Ishikawa (cell line): ENCODE measurements around the gene CLSTN1.
A peak's percentile ranks its signal among the peaks of the same experiment; 100 is the strongest.

Experiments used
- CEBPB ChIP-seq: IDR thresholded peaks from 2 replicates; pipeline ENCODE4 v1.6.1; 2012
- CREB1 ChIP-seq: IDR thresholded peaks from 2 replicates; pipeline ENCODE4 v1.6.1; 2012; ENCODE audit warnings: low read depth
- EGR1 ChIP-seq: IDR thresholded peaks from 2 replicates; pipeline ENCODE4 v1.6.1; 2012
- EP300 ChIP-seq: IDR thresholded peaks from 2 replicates; pipeline ENCODE4 v1.6.1; 2012; ENCODE audit warnings: borderline replicate concordance
- FOXM1 ChIP-seq: IDR thresholded peaks from 2 replicates; pipeline ENCODE4 v1.6.1; 2012; ENCODE audit warnings: low read depth, borderline replicate concordance
- NFIC ChIP-seq: IDR thresholded peaks from 2 replicates; pipeline ENCODE4 v1.6.1; 2012
- RAD21 ChIP-seq: IDR thresholded peaks from 2 replicates; pipeline ENCODE4 v1.6.1; 2012; ENCODE audit warnings: low read depth
- TAF1 ChIP-seq: IDR thresholded peaks from 2 replicates; pipeline ENCODE4 v1.6.1; 2012; ENCODE audit warnings: low read depth, mild to moderate bottlenecking
- TCF12 ChIP-seq: IDR thresholded peaks from 2 replicates; pipeline ENCODE4 v1.6.1; 2012; ENCODE audit warnings: low read depth
- TEAD4 ChIP-seq: IDR thresholded peaks from 2 replicates; pipeline ENCODE4 v1.6.1; 2012
- YY1 ChIP-seq: IDR thresholded peaks from 2 replicates; pipeline ENCODE4 v1.6.1; 2012; ENCODE audit warnings: low read depth
- ZBTB7A ChIP-seq: IDR thresholded peaks from 2 replicates; pipeline ENCODE4 v1.6.1; 2012; ENCODE audit warnings: low read depth
- TF ChIP-seq, protein P1 (sequence below): IDR thresholded peaks from 2 replicates; pipeline ENCODE4 v1.6.1; 2012
- TF ChIP-seq, protein P2 (sequence below): IDR thresholded peaks from 2 replicates; pipeline ENCODE4 v1.6.1; 2012; ENCODE audit warnings: low read depth, mild to moderate bottlenecking
- TF ChIP-seq, protein P3 (sequence below): IDR thresholded peaks from 2 replicates; pipeline ENCODE4 v1.6.1; 2012

The CLSTN1 gene

DNA sequence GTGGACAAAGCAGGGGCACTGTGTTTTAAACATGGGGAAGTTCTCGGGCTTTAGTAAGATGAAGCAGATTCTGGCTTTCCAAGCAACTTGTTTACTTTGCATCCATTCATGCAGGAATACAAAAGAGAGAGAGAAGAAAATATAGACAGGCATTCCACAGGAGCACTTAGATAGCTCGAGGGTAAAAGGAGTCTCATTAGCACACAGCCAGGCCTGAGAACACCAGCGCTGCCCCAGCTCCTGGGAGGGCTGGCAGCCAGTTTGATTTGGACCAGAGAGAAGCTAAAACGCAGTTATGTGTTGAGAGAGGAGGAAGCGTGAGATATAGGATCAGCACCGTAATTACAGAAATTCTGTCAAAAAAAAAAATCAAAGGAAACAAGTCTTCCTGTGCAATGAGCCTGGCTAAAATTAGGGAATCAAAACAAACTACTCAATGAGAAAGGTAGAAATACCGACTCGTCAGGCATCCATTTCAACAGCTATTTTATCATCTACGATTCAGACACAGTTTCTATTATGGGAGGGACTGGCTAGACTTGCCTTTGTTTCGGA is 68.2 kb downstream of the CLSTN1 start:
- TF ChIP-seq EGR1, result no peak
- TF ChIP-seq CREB1, result no peak
- no peak for TF ChIP-seq EP300
- TF ChIP-seq, protein P1, sequence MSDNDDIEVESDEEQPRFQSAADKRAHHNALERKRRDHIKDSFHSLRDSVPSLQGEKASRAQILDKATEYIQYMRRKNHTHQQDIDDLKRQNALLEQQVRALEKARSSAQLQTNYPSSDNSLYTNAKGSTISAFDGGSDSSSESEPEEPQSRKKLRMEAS, result no peak
- TF ChIP-seq CEBPB, result no peak
- TF ChIP-seq YY1, result no peak
- TF ChIP-seq NFIC, result no peak
- no peak for TF ChIP-seq RAD21
- no peak for TF ChIP-seq TEAD4
- TF ChIP-seq, protein P2, sequence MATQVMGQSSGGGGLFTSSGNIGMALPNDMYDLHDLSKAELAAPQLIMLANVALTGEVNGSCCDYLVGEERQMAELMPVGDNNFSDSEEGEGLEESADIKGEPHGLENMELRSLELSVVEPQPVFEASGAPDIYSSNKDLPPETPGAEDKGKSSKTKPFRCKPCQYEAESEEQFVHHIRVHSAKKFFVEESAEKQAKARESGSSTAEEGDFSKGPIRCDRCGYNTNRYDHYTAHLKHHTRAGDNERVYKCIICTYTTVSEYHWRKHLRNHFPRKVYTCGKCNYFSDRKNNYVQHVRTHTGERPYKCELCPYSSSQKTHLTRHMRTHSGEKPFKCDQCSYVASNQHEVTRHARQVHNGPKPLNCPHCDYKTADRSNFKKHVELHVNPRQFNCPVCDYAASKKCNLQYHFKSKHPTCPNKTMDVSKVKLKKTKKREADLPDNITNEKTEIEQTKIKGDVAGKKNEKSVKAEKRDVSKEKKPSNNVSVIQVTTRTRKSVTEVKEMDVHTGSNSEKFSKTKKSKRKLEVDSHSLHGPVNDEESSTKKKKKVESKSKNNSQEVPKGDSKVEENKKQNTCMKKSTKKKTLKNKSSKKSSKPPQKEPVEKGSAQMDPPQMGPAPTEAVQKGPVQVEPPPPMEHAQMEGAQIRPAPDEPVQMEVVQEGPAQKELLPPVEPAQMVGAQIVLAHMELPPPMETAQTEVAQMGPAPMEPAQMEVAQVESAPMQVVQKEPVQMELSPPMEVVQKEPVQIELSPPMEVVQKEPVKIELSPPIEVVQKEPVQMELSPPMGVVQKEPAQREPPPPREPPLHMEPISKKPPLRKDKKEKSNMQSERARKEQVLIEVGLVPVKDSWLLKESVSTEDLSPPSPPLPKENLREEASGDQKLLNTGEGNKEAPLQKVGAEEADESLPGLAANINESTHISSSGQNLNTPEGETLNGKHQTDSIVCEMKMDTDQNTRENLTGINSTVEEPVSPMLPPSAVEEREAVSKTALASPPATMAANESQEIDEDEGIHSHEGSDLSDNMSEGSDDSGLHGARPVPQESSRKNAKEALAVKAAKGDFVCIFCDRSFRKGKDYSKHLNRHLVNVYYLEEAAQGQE, result no peak
- TF ChIP-seq, protein P3, sequence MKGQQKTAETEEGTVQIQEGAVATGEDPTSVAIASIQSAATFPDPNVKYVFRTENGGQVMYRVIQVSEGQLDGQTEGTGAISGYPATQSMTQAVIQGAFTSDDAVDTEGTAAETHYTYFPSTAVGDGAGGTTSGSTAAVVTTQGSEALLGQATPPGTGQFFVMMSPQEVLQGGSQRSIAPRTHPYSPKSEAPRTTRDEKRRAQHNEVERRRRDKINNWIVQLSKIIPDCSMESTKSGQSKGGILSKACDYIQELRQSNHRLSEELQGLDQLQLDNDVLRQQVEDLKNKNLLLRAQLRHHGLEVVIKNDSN, result no peak
- no peak for TF ChIP-seq ZBTB7A
- no peak for TF ChIP-seq TCF12
- TF ChIP-seq FOXM1, result no peak
- no peak for TF ChIP-seq TAF1

DNA sequence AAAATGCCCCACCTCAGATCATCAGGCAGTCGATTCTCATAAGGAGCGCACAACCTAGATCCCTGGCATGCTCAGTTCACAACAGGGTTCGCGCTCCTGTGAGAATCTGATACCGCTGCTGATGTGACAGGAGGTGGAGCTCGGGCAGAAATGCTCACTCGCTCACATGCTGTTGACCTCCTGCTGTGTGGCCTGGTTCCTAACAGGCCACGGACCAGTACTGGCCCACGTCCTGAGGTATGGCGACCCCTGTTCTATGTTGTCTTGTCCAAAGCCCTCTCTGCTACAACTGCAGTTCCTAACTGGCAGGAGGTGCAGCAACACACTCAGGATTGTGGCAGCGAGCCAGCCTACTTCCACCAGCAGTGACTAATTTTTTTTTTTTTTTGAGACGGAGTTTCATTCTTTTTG is 70.6 kb downstream of the CLSTN1 start:
- peak; percentile 41; the same call in 1 of the 2 replicates for TF ChIP-seq NFIC
- no peak for TF ChIP-seq RAD21

DNA sequence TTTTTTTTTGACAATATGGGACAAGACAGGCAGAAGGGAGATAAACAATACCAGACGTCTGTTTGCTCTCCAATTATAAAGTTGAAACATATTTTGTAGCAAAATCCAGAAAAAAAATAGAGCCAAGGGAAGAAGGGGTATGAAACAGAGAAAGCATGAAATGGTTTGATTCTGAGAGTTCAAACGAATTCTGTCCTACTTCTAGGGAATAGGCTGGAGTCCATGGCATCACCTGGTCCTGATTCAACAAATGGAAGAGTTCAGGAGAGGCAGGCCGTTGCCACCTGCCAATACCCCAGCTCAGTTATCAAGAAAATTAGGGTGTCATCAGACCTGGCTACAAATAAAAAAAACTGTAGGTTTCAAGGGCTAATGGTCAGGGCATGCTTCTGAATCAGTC is 71.8 kb downstream of the CLSTN1 start:
- TF ChIP-seq YY1 (no peak), EP300 (no peak), RAD21 (no peak), FOXM1 (no peak)
- TF ChIP-seq, protein P2, result no peak

DNA sequence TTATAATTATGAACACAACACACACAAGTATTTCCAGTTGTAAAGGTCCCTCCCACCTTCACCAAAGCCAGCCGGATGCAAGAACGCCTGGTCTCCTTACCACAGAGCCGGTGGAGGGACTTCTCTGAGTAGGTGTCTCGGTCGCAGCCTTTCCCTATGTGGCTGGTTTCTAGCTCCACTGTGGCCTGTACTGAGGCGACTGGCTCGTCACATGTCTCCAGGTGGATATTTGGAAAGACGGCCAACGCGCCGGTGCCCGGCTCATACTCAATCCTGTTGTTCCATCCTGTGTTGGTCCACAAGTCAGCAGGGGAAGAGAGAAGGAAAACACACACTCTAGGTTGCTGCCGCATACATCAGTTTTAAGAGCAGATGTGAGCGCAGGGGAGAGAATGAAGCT is 74.4 kb downstream of the CLSTN1 start:
- TF ChIP-seq EP300, result no peak
- TF ChIP-seq TAF1, result no peak
- TF ChIP-seq, protein P3, result no peak
- TF ChIP-seq, protein P2, result no peak
- no peak for TF ChIP-seq ZBTB7A
- TF ChIP-seq YY1, result no peak
- no peak for TF ChIP-seq RAD21
- TF ChIP-seq FOXM1, result no peak
- no peak for TF ChIP-seq TEAD4
- TF ChIP-seq NFIC, result no peak
- no peak for TF ChIP-seq CREB1
- TF ChIP-seq EGR1, result no peak
- TF ChIP-seq, protein P1, result no peak
- no peak for TF ChIP-seq CEBPB
- TF ChIP-seq TCF12, result no peak

DNA sequence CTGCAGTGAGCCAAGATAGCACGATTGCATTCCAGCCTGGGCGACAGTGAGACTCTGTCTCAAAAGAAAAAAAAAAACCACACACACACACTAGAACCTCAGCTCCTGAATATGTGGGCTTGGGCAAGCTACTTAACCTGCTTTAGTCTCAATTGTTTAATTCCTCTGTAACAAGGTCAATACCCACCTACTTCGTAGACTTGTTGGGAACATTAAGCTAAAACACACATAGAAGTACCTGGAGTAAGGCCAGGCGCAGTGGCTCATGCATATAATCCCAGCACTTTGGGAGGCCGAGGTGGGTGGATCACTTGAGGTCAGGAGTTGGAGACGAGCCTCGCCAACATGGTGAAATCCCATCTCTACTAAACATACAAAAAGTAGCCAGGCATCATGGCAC is 77.1 kb downstream of the CLSTN1 start:
- TF ChIP-seq NFIC (no peak), CREB1 (no peak), EP300 (no peak), TAF1 (no peak), ZBTB7A (no peak), TEAD4 (no peak), TCF12 (no peak)
